Neural progenitor cell (in vitro differentiated cells): ENCODE measurements around the gene CREBRF.

Source experiments
- CTCF ChIP-seq: fragments of 200-600 bp; sonication (generic); IDR thresholded peaks from 2 replicates; pipeline ENCODE4 v1.5.1; 2017; ENCODE audit warnings: antibody characterized with exemption, mild to moderate bottlenecking
- EZH2phosphoT487 ChIP-seq: fragments of 200-600 bp; sonication (generic); IDR thresholded peaks from 2 replicates; pipeline ENCODE4 v1.6.1; 2017; ENCODE audit warnings: antibody characterized with exemption

- TF ChIP-seq CTCF (peak; percentile 24), EZH2phosphoT487 (no peak)
These were observed 131.0 kb downstream of the CREBRF start for GRCh38 chr5:173187054-173187743.
